Peyer's patch (tissue), 4 donors: ENCODE results near the gene PRKCA. TPM values are rescaled to one million over a fixed set of nuclear protein-coding genes. Genes with fewer than 3 reads are reported as not detected.

ENCODE experiments used
- DNase-seq, 3 donors: peaks; one replicate each; pipeline ENCODE4 v3.0.0-alpha.2; 2017 to 2019
- H3K27ac ChIP-seq, 4 donors: fragments of 200-600 bp; sonication (generic); one replicate each; pipeline ENCODE4 v1.5.1; 2016 to 2019
- H3K27me3 ChIP-seq, 2 donors: fragments of 200-600 bp; sonication (generic); one replicate each; pipeline ENCODE4 v1.5.1; 2019
- H3K36me3 ChIP-seq, 3 donors: fragments of 200-600 bp; sonication (generic); one replicate each; pipeline ENCODE4 v1.5.1; 2016 to 2019
- H3K4me1 ChIP-seq, 4 donors: fragments of 200-600 bp; sonication (generic); one replicate each; pipeline ENCODE4 v1.5.1; 2016 to 2019
- H3K4me3 ChIP-seq, 4 donors: fragments of 200-600 bp; sonication (generic); 1 replicate in 3 of 4; 2 replicates in 1 of 4; pipeline ENCODE4 v1.5.1; 2016 to 2019; ENCODE audit warnings: mild to moderate bottlenecking in 1 of 4
- H3K9me3 ChIP-seq, 4 donors: fragments of 200-600 bp; sonication (generic); one replicate each; pipeline ENCODE4 v1.5.1; 2016 to 2019; ENCODE audit warnings: mild to moderate bottlenecking in 1 of 4
- POLR2A ChIP-seq, 2 donors: fragments of 450-650 bp; IDR thresholded peaks; one replicate each; pipeline ENCODE4 v1.5.1; 2017; ENCODE audit warnings: antibody characterized with exemption in 2 of 2, mild to moderate bottlenecking in 2 of 2, moderate library complexity in 2 of 2
- total RNA-seq, 4 donors: library from RNA; depleted of rRNA; stranded (reverse); fragments of >200 nt; gene quantifications; one replicate each; pipeline ENCODE4 v1.1.0, GENCODE V29; 2016
- TF ChIP-seq, protein P1 (sequence below), 6 experiments: fragments of 450-650 bp in 4 of 6; fragments of 200-600 bp in 2 of 6; sonication (generic) in 1 of 6; IDR thresholded peaks; one replicate each; pipeline ENCODE4 v1.5.1; 2017 to 2019; ENCODE audit warnings: antibody characterized with exemption in 6 of 6, mild to moderate bottlenecking in 3 of 6, moderate library complexity in 1 of 6

Gene PRKCA
- total RNA-seq, 4 donors from 2014 or later = 32.2 to 47.0 (median 43.5) TPM

DNA sequence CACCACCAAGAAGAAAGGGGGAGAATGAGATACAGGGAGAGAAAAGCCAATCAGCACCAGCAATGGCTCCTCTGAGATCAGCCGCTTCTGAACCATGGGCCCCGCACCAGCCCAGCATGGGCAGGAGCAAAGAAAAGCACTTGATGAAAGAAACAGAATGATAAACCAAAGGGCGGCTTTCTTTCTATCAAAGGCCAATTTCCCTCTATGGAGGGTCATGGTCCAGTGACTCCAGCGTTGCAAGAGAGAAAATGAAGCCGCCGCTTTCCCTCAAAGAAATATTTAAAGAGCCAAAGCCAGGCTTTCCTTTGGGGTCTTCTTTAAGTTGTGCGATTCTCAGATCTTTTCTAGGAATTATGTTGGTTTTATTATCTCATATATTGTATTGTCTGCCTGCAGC, 447.7 kb downstream of the PRKCA start:
- no peak for DNase-seq
- no peaks in the 10 kb centered on the region for H3K4me1 ChIP-seq
- H3K27me3 ChIP-seq = no peaks in the 10 kb centered on the region
- no peaks in the 10 kb centered on the region for H3K9me3 ChIP-seq
- no peak for TF ChIP-seq POLR2A (IDR thresholded peaks at IDR 0.05)
- TF ChIP-seq, protein P1, sequence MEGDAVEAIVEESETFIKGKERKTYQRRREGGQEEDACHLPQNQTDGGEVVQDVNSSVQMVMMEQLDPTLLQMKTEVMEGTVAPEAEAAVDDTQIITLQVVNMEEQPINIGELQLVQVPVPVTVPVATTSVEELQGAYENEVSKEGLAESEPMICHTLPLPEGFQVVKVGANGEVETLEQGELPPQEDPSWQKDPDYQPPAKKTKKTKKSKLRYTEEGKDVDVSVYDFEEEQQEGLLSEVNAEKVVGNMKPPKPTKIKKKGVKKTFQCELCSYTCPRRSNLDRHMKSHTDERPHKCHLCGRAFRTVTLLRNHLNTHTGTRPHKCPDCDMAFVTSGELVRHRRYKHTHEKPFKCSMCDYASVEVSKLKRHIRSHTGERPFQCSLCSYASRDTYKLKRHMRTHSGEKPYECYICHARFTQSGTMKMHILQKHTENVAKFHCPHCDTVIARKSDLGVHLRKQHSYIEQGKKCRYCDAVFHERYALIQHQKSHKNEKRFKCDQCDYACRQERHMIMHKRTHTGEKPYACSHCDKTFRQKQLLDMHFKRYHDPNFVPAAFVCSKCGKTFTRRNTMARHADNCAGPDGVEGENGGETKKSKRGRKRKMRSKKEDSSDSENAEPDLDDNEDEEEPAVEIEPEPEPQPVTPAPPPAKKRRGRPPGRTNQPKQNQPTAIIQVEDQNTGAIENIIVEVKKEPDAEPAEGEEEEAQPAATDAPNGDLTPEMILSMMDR (IDR thresholded peaks at IDR 0.05) = no peak
- H3K27ac ChIP-seq = no peak overlapping the region
- H3K4me3 ChIP-seq = no peak overlapping the region
- H3K36me3 ChIP-seq = peaks cover 0 to 26% (median 0%) of the 10 kb centered on the region in 3 donors

DNA sequence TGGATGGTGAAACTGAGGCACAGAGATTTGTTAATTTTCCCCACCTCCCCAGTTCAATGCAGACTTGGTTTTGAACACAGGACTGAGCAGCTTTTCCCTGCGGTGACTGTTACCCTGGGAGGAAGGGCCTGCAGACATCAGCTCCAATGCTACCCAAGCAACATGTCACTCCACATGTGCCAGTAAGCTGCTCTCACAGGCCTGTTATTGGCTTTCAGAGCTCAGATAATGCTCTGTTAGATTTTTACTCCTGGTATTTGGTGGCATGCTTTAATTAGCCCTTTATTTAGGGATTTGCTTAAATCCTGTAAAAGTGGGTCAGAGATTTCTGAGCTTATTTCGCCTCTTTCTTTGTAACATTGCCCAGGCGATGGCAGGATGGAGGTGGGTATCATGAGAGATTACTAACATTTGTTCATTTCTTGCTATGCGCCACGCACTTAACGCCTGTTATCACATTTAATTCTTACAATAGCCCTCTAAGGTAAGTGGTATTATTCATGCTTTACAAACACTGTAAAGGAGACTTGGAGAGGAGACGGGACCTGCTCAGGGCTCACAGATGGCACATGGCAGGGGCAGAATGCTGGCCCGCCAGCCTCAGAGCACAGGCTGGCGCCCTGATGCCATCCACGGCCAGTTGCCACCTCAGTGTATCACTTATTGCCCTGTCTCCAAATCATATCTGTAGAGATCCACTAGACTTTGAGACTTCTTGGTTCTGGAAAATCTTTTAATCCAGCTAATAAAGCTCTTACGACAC, 448.5 kb downstream of the PRKCA start:
- H3K4me3 ChIP-seq = no peak overlapping the region
- peaks cover 0 to 29% (median 0%) of the 10 kb centered on the region in 3 donors for H3K36me3 ChIP-seq
- H3K4me1 ChIP-seq = no peaks in the 10 kb centered on the region
- H3K9me3 ChIP-seq = no peaks in the 10 kb centered on the region
- H3K27ac ChIP-seq = no peak overlapping the region
- TF ChIP-seq, protein P1 (IDR thresholded peaks at IDR 0.05) = no peak
- TF ChIP-seq POLR2A (IDR thresholded peaks at IDR 0.05) = no peak
- DNase-seq = no peak
- H3K27me3 ChIP-seq = no peaks in the 10 kb centered on the region

DNA sequence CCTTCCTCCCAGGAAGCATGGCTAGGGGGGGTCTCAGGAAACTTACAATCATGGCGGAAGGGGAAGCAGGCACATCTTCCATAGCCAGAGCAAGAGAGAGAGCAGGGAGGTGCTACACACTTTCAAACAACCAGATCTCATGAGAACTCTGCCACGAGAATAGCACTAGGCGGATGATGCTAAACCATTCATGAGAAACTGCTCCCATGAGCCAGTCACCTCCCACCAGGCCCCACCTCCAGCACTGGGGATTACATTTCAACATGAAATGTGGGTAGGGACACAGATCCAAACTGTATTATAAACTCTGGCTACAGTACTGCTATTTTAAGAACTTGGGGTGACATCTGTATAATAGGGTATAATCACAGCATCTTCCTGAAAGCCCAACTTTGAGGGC, 449.4 kb downstream of the PRKCA start:
- no peak overlapping the region for H3K4me3 ChIP-seq
- H3K9me3 ChIP-seq = no peaks in the 10 kb centered on the region
- no peak for DNase-seq
- no peaks in the 10 kb centered on the region for H3K4me1 ChIP-seq
- no peak overlapping the region for H3K27ac ChIP-seq
- H3K27me3 ChIP-seq = no peaks in the 10 kb centered on the region
- H3K36me3 ChIP-seq = peaks cover 0 to 26% (median 0%) of the 10 kb centered on the region in 3 donors
- TF ChIP-seq, protein P1 (IDR thresholded peaks at IDR 0.05) = no peak
- TF ChIP-seq POLR2A (IDR thresholded peaks at IDR 0.05) = no peak

DNA sequence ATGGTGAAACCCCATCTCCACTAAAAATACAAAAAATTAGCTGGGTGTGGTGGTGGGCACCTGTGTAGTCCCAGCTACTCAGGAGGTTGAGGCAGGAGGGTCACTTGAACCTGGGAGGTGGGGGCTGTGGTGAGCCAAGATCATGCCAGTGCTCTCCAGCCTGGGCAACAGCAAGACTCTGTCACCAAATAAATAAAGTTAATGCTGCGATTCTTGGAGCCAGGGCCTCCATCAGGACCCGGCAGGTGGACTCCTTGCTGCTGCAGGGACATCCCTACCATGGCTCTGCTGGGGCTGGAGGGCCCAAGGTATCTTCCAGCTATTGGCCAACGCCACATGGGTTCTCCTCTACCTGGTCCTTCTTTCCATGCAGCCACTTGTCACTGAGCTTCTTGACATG, 450.0 kb downstream of the PRKCA start:
- TF ChIP-seq, protein P1 (IDR thresholded peaks at IDR 0.05) = no peak
- TF ChIP-seq POLR2A (IDR thresholded peaks at IDR 0.05) = no peak
- Histone ChIP-seq H3K27me3 (no peaks in the 10 kb centered on the region), H3K4me3 (no peak overlapping the region), H3K4me1 (no peaks in the 10 kb centered on the region), H3K9me3 (no peaks in the 10 kb centered on the region), H3K36me3 (peaks cover 0 to 20% (median 0%) of the 10 kb centered on the region in 3 donors), H3K27ac (no peak overlapping the region)
- no peak for DNase-seq

DNA sequence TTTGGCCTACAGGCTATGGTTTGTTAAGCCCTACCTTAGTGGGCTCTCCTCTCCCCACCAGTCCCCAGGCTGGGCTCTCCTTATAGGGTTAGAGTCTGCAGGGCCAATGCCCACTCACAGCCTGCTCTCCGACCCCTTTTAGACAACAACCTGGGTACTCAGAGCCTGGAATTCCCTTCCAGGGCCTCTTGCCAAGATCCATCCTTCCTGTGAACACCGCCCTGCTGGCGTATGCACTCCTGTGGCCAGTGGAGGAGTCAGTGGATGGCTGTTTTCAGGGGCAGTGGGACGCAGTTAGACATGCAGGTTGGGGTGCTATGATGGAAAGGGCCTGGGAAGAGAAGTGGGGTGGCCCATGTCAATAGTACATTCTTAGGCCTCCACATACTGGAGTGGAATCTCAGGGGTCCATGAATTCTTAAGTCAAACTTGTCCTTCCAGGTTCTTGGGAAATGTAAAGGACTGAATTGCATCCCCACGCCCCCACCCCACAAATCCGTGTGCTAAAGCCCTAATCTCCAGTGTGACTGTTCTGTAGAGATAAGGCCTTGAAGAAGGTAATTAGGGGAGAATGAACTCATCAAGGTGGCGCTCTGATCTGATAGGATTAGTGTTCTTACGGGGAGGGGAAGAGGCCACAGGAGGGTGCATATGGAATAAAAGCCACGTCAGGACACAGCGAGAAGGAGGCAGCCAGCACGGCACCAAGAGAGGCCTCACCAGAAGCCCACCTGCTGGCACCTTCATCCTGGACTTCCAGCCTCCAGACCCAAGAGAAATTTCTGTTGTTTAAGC, 450.9 kb downstream of the PRKCA start:
- no peak overlapping the region for H3K27ac ChIP-seq
- no peak for DNase-seq
- no peaks in the 10 kb centered on the region for H3K27me3 ChIP-seq
- TF ChIP-seq, protein P1 (IDR thresholded peaks at IDR 0.05) = no peak
- TF ChIP-seq POLR2A (IDR thresholded peaks at IDR 0.05) = no peak
- no peak overlapping the region for H3K4me3 ChIP-seq
- H3K36me3 ChIP-seq = peaks cover 0 to 14% (median 0%) of the 10 kb centered on the region in 3 donors
- H3K9me3 ChIP-seq = no peaks in the 10 kb centered on the region
- H3K4me1 ChIP-seq = no peaks in the 10 kb centered on the region
